Endothelial cell of umbilical vein (primary cell): ENCODE results near the gene GBF1. TPM values are rescaled to one million over a fixed set of nuclear protein-coding genes. Genes with fewer than 3 reads are reported as not detected.

ENCODE experiments used
- BruUV-seq: library from RNA; stranded (reverse); fragments of 400-500 nt; replicated peaks from 2 replicates; lab custom pipeline; 2021; lab: Mats Ljungman, UMichigan
- CTCF ChIA-PET: fragments of 300-600, 350-600 bp; sonication (Branson Sonifier 250); formaldehyde crosslinking; loops from one replicate; lab custom pipeline; 2021; ENCODE audit warnings: antibody characterized with exemption, inconsistent platforms; lab: Charles Lee
- POLR2A ChIA-PET: fragments of 300-600, 350-600 bp; sonication (Branson Sonifier 250); formaldehyde crosslinking; loops from one replicate; lab custom pipeline; 2021; ENCODE audit warnings: antibody characterized with exemption, inconsistent platforms; lab: Charles Lee
- DNase-seq: peaks from one replicate; pipeline ENCODE4 v3.0.0-alpha.2; 2011; ENCODE audit warnings: low read depth, low spot score
- FAIRE-seq: peaks from 2 replicates; lab custom pipeline; 2011; peaks lifted over from hg19 to GRCh38; lab: Jason Lieb, UNC
- H2AFZ ChIP-seq: 2 replicates; pipeline ENCODE4 v1.6.0; 2012; ENCODE audit warnings: low read depth, low read length, control low read depth, inconsistent platforms
- H3K27ac ChIP-seq: 2 replicates; pipeline ENCODE4 v1.5.1; 2011; ENCODE audit warnings: low read depth, mild to moderate bottlenecking, control low read depth, low read length, moderate library complexity; ENCODE audit not compliant: insufficient read depth
- H3K27me3 ChIP-seq, 2 experiments: 2 replicates each; pipeline versions ENCODE4 v1.6.0 to v1.6.1; 2011; ENCODE audit warnings: low read length in 2 of 2, mixed read lengths in 1 of 2; ENCODE audit not compliant: control insufficient read depth in 2 of 2, insufficient read depth in 2 of 2
- H3K36me3 ChIP-seq, 2 experiments: 2 replicates in 1 of 2; 3 replicates in 1 of 2; pipeline ENCODE4 v1.5.1; 2011; ENCODE audit warnings: low read length in 2 of 2, mild to moderate bottlenecking in 1 of 2, moderate library complexity in 1 of 2; ENCODE audit not compliant: control insufficient read depth in 2 of 2, insufficient read depth in 2 of 2; ENCODE audit errors: extremely low read depth in 1 of 2
- H3K4me1 ChIP-seq: 3 replicates; pipeline ENCODE4 v1.5.1; 2011; ENCODE audit warnings: mild to moderate bottlenecking, low read length; ENCODE audit not compliant: control insufficient read depth, insufficient read depth; ENCODE audit errors: extremely low read depth
- H3K4me2 ChIP-seq: 2 replicates; pipeline ENCODE4 v1.6.1; 2011; ENCODE audit warnings: low read length, control low read depth, mixed read lengths; ENCODE audit not compliant: insufficient read depth
- H3K4me3 ChIP-seq, 3 experiments: fragments of 200-600 bp in 1 of 3; sonication (generic), shearing (Covaris generic) in 1 of 3; replicated peaks in 1 of 3; 2 replicates each; pipeline ENCODE4 v1.5.1; 2011 to 2016; ENCODE audit warnings: control low read depth in 3 of 3, low read length in 3 of 3, mild to moderate bottlenecking in 2 of 3, inconsistent platforms in 1 of 3, low read depth in 1 of 3, moderate library complexity in 1 of 3; ENCODE audit not compliant: insufficient read depth in 1 of 3
- H3K79me2 ChIP-seq: 2 replicates; pipeline ENCODE4 v1.6.0; 2012; ENCODE audit warnings: low read length, inconsistent platforms; ENCODE audit not compliant: control insufficient read depth, insufficient read depth
- H3K9ac ChIP-seq: replicated peaks from 2 replicates; pipeline ENCODE3; 2011; ENCODE audit warnings: low read length, control low read depth; ENCODE audit not compliant: insufficient read depth; ENCODE audit errors: extremely low read depth
- H3K9me1 ChIP-seq: replicated peaks from 3 replicates; pipeline ENCODE4 v1.6.0; 2011; ENCODE audit warnings: mild to moderate bottlenecking, low read length; ENCODE audit not compliant: control insufficient read depth, insufficient read depth; ENCODE audit errors: extremely low read depth
- H3K9me3 ChIP-seq: replicated peaks from 2 replicates; pipeline ENCODE4 v1.5.1; 2012; ENCODE audit warnings: low read length, inconsistent platforms; ENCODE audit not compliant: control insufficient read depth, insufficient read depth
- H4K20me1 ChIP-seq: replicated peaks from 2 replicates; pipeline ENCODE3; 2011; ENCODE audit warnings: mild to moderate bottlenecking, low read length; ENCODE audit not compliant: control insufficient read depth, insufficient read depth; ENCODE audit errors: extremely low read depth
- CTCF ChIP-seq, 2 donors: IDR thresholded peaks; 1 replicate in 1 of 2; 2 replicates in 1 of 2; pipeline ENCODE4 v1.5.1; 2011; ENCODE audit warnings: low read length in 2 of 2, mild to moderate bottlenecking in 2 of 2, moderate library complexity in 2 of 2, control low read depth in 1 of 2, inconsistent platforms in 1 of 2, low read depth in 1 of 2; ENCODE audit not compliant: insufficient read depth in 1 of 2; ENCODE audit errors: extremely low read depth in 1 of 2
- FOS ChIP-seq: IDR thresholded peaks from 2 replicates; pipeline ENCODE4 v1.6.1; 2011; ENCODE audit warnings: mild to moderate bottlenecking, low read length, moderate library complexity, borderline replicate concordance; ENCODE audit not compliant: insufficient read depth
- MAX ChIP-seq: IDR thresholded peaks from 2 replicates; pipeline ENCODE4 v1.6.1; 2011; ENCODE audit not compliant: insufficient read depth, insufficient read length
- MYC ChIP-seq: IDR thresholded peaks from one replicate; pipeline ENCODE4 v1.6.1; 2011; ENCODE audit warnings: mild to moderate bottlenecking, low read depth, low read length
- POLR2A ChIP-seq: IDR thresholded peaks from 2 replicates; pipeline ENCODE4 v1.6.1; 2012; ENCODE audit warnings: low read depth, mild to moderate bottlenecking, control low read depth, low read length
- dilution Hi-C: fragments of 300-500 bp; cut with MboI; formaldehyde crosslinking; loops from one replicate; pipeline ENCODE4 v1.15.0; 2019; ENCODE audit warnings: low sequenced_read_pairs; ENCODE audit not compliant: extremely low pct_ligation_motif_present
- intact Hi-C: fragments of 100-400 bp; cut with micrococcal nuclease; formaldehyde crosslinking; loops from one replicate; pipeline ENCODE4 v1.10.0; 2022
- polyA plus RNA-seq, 4 experiments: library from polyadenylated mRNA; depleted of rRNA in 3 of 4; stranded (reverse) in 3 of 4; unstranded in 1 of 4; fragments of >200 nt; gene quantifications; 2 replicates each; pipeline versions ENCODE4 v1.2.1 to v1.2.3, GENCODE V29; 2011 to 2012; ENCODE audit warnings: missing spikeins in 1 of 4
- total RNA-seq: library from RNA; stranded (reverse); gene quantifications from 2 replicates; pipeline ENCODE4 v1.2.3, GENCODE V29; 2021

The GBF1 gene
- total and polyA plus RNA-seq, 2 donors (not counting 3 experiments of a cell fraction or from before 2014, with no cell fraction given) = 26.0 to 49.7 TPM

- CTCF ChIA-PET = interaction anchor here (0.6 to 5.8 kb wide), 22 partner anchors 9 to 259 kb away, joined by 3 to 54 read pairs (median 6); partner anchors contain the start of genes ACTR1A, CUEDC2, ELOVL3 and FBXL15
- no peaks in the 10 kb centered on the region for H4K20me1 ChIP-seq
- DNase-seq (no peak), FAIRE-seq (no peak)
- TF ChIP-seq FOS (no peak), MYC (no peak), CTCF (IDR thresholded peaks at IDR 0.05; ENCODE audit: extremely low read depth in 1 of 2, insufficient read depth in 1 of 2, low read depth in 1 of 2, low read length in 2 of 2) (no peak), MAX (no peak), POLR2A (no peak)
- H3K9me1 ChIP-seq = no peaks in the 10 kb centered on the region
- no peak overlapping the region for H2AFZ ChIP-seq
- dilution Hi-C loops (no loop called here), intact Hi-C loops (no loop called here)
- POLR2A ChIA-PET = no interaction called here
- no peak overlapping the region for H3K27ac ChIP-seq
- BruUV-seq = no TSS peak
- H3K4me1 ChIP-seq = peaks cover 3% of the 10 kb centered on the region
- H3K27me3 ChIP-seq = peaks cover 5 to 9% of the 10 kb centered on the region in 2 experiments
- peaks cover 0 to 25% of the 10 kb centered on the region in 2 experiments for H3K36me3 ChIP-seq
- H3K4me2 ChIP-seq = no peak overlapping the region
- H3K9me3 ChIP-seq = no peaks in the 10 kb centered on the region
- no peak overlapping the region for H3K9ac ChIP-seq
- no peaks in the 10 kb centered on the region for H3K79me2 ChIP-seq
- no peak overlapping the region for H3K4me3 ChIP-seq
These were observed 157.8 kb downstream of the GBF1 start for GRCh38 chr10:102403115-102403514.
